Left ventricle myocardium inferior (tissue), 1 donor: ENCODE measurements around the gene FOXM1. TPM values are rescaled to one million over a fixed set of nuclear protein-coding genes. Genes with fewer than 3 reads are reported as not detected.

Experiments used
- DNase-seq: peaks from one replicate; pipeline ENCODE4 v3.0.0-alpha.2; 2020
- H3K27ac ChIP-seq: fragments of 200-600 bp; replicated peaks from 2 replicates; pipeline ENCODE4 v1.8.0; 2021
- H3K27me3 ChIP-seq: fragments of 200-600 bp; 2 replicates; pipeline ENCODE4 v1.8.0; 2021; ENCODE audit warnings: low read depth
- H3K36me3 ChIP-seq: fragments of 200-600 bp; 2 replicates; pipeline ENCODE4 v1.8.0; 2021
- H3K4me1 ChIP-seq: fragments of 200-600 bp; 2 replicates; pipeline ENCODE4 v1.8.0; 2021
- H3K4me3 ChIP-seq: fragments of 200-600 bp; 2 replicates; pipeline ENCODE4 v1.8.0; 2021; ENCODE audit warnings: mild to moderate bottlenecking, moderate library complexity
- H3K9me3 ChIP-seq: fragments of 200-600 bp; replicated peaks from 2 replicates; pipeline ENCODE4 v1.8.0; 2021
- CTCF ChIP-seq: fragments of 200-600 bp; IDR thresholded peaks from 2 replicates; pipeline ENCODE4 v1.8.0; 2021; ENCODE audit warnings: antibody characterized with exemption, mild to moderate bottlenecking, borderline replicate concordance
- intact Hi-C: fragments of 100-400 bp; cut with micrococcal nuclease; formaldehyde crosslinking; loops from one replicate; pipeline ENCODE4 v1.11.0; 2022
- total RNA-seq: library from RNA; stranded (reverse); fragmentation: NEBNext Ultra II Directional; extraction: Animal tissue kit (Norgen Biotek cat#: 25700); gene quantifications from one replicate; pipeline ENCODE4 v1.2.1, GENCODE V29; 2021
- donor health status: DM: no; HTN: yes; CAD: no; lungs with severe emphysema.

The FOXM1 gene
- total RNA-seq, 1 donor from 2014 or later: 0.71 TPM

- Histone ChIP-seq H3K4me1 (peaks cover 3% of the 10 kb centered on the region), H3K4me3 (no peak overlapping the region), H3K9me3 (no peaks in the 10 kb centered on the region), H3K27ac (no peak overlapping the region), H3K27me3 (no peaks in the 10 kb centered on the region), H3K36me3 (peaks cover 67% of the 10 kb centered on the region)
- DNase-seq: no peak
- intact Hi-C loops: no loop called here
- TF ChIP-seq CTCF: no peak
Measured at GRCh38 chr12:2922329-2922728, 45.4 kb upstream of the FOXM1 start.

- H3K4me1 ChIP-seq: peaks cover 2% of the 10 kb centered on the region
- no peak overlapping the region for H3K4me3 ChIP-seq
- no peaks in the 10 kb centered on the region for H3K9me3 ChIP-seq
- no peak overlapping the region for H3K27ac ChIP-seq
- DNase-seq: no peak
- TF ChIP-seq CTCF: no peak
- intact Hi-C loops: no loop called here
- H3K27me3 ChIP-seq: no peaks in the 10 kb centered on the region
- H3K36me3 ChIP-seq: peaks cover 57% of the 10 kb centered on the region
Measured at GRCh38 chr12:2919249-2919648, 42.3 kb upstream of the FOXM1 start.

- no peak overlapping the region for H3K27ac ChIP-seq
- no peaks in the 10 kb centered on the region for H3K27me3 ChIP-seq
- H3K9me3 ChIP-seq: no peaks in the 10 kb centered on the region
- TF ChIP-seq CTCF: no peak
- no peak for DNase-seq
- intact Hi-C loops: no loop called here
- peaks cover 49% of the 10 kb centered on the region for H3K36me3 ChIP-seq
- H3K4me3 ChIP-seq: no peak overlapping the region
- H3K4me1 ChIP-seq: no peaks in the 10 kb centered on the region
Measured at GRCh38 chr12:2912216-2912575, 35.2 kb upstream of the FOXM1 start.

- DNase-seq: no peak
- H3K4me3 ChIP-seq: no peak overlapping the region
- H3K4me1 ChIP-seq: peaks cover 15% of the 10 kb centered on the region
- no peaks in the 10 kb centered on the region for H3K36me3 ChIP-seq
- H3K27ac ChIP-seq: no peak overlapping the region
- no peaks in the 10 kb centered on the region for H3K9me3 ChIP-seq
- intact Hi-C loops: no loop called here
- no peaks in the 10 kb centered on the region for H3K27me3 ChIP-seq
- TF ChIP-seq CTCF: no peak
Measured at GRCh38 chr12:2904260-2904659, 27.3 kb upstream of the FOXM1 start.

GRCh38 chr12:2902272-2902880 lies 25.4 kb upstream of the FOXM1 start:
- Histone ChIP-seq H3K4me3 (no peak overlapping the region), H3K9me3 (no peaks in the 10 kb centered on the region), H3K36me3 (no peaks in the 10 kb centered on the region), H3K27me3 (no peaks in the 10 kb centered on the region), H3K4me1 (peaks cover 15% of the 10 kb centered on the region), H3K27ac (peak overlapping the region; percentile 41)
- intact Hi-C loops: no loop called here
- DNase-seq: no peak
- no peak for TF ChIP-seq CTCF
